Adrenal gland (tissue), 12 donors: ENCODE measurements around the gene PRKCE. TPM values are rescaled to one million over a fixed set of nuclear protein-coding genes. Genes with fewer than 3 reads are reported as not detected.

Experiments
- DNase-seq, 7 donors: peaks; one replicate each; pipeline ENCODE4 v3.0.0-alpha.2; 2019 to 2020
- H3K27ac ChIP-seq, 5 donors: fragments of 200-600 bp; sonication (generic) in 4 of 5; 1 replicate in 3 of 5; 2 replicates in 2 of 5; pipeline versions ENCODE4 v1.5.1 to v1.8.0; 2016 to 2020; ENCODE audit warnings: mild to moderate bottlenecking in 1 of 5
- H3K27me3 ChIP-seq: fragments of 200-600 bp; 2 replicates; pipeline ENCODE4 v1.8.0; 2021
- H3K36me3 ChIP-seq, 2 donors: fragments of 200-600 bp; replicated peaks in 1 of 2; 1 replicate in 1 of 2; 2 replicates in 1 of 2; pipeline versions ENCODE4 v1.5.1 to v1.8.0; 2018 to 2022
- H3K4me1 ChIP-seq, 2 donors: fragments of 200-600 bp; replicated peaks in 1 of 2; 1 replicate in 1 of 2; 2 replicates in 1 of 2; pipeline versions ENCODE4 v1.5.1 to v1.8.0; 2018 to 2021
- H3K4me3 ChIP-seq, 4 donors: fragments of 200-600 bp; sonication (generic) in 3 of 4; one replicate each; pipeline ENCODE4 v1.5.1; 2016 to 2018
- H3K9me3 ChIP-seq, 3 donors: fragments of 200-600 bp; sonication (generic) in 1 of 3; replicated peaks in 1 of 3; 1 replicate in 2 of 3; 2 replicates in 1 of 3; pipeline versions ENCODE4 v1.5.1 to v1.8.0; 2016 to 2021
- POLR2A ChIP-seq, 2 donors: fragments of 450-650 bp; IDR thresholded peaks; one replicate each; pipeline ENCODE4 v1.6.1; 2017; ENCODE audit warnings: antibody characterized with exemption in 2 of 2, mild to moderate bottlenecking in 2 of 2, moderate library complexity in 1 of 2
- WGBS, 4 donors: extraction: QIAGEN DNeasy Blood & Tissue Kit in 2 of 4; methylation state at CpG; one replicate each; pipeline versions ENCODE4 v1.1.5 to v1.1.7; 2013 to 2017; 5-methylcytosine and 5-hydroxymethylcytosine counted together
- intact Hi-C, 2 donors: fragments of 100-400 bp; cut with DNase I; formaldehyde crosslinking; loops; one replicate each; pipeline versions ENCODE4 v1.14.1 to v1.15.0; 2022 to 2023
- polyA plus RNA-seq, 3 donors: library from polyadenylated mRNA; stranded (reverse); fragments of 200-250 nt in 2 of 3; fragments of 350-450 nt in 1 of 3; fragmentation: Illumina TruSeq in 1 of 3; extraction: RNeasy Lipid Tissue Mini Kit (QIAGEN cat#74804) in 1 of 3; gene quantifications; one replicate each; pipeline ENCODE4 v1.2.3, GENCODE V29; 2013 to 2014
- total RNA-seq, 9 donors: library from RNA; depleted of rRNA in 4 of 9; stranded (reverse); fragments of >200 nt in 4 of 9; fragments of 120-200 nt in 1 of 9; fragmentation: NEBNext Ultra II Directional in 1 of 9; extraction: Animal tissue kit (Norgen Biotek cat#: 25700) in 1 of 9; gene quantifications; one replicate each; pipeline versions ENCODE4 v1.1.0 to v1.2.4, GENCODE V29; 2013 to 2023
- TF ChIP-seq, protein P1 (sequence below), 6 experiments: fragments of 450-650 bp in 4 of 6; fragments of 200-600 bp in 2 of 6; sonication (generic) in 1 of 6; IDR thresholded peaks; 1 replicate in 5 of 6; 2 replicates in 1 of 6; pipeline versions ENCODE4 v1.5.1 to v1.8.0; 2016 to 2021; ENCODE audit warnings: antibody characterized with exemption in 6 of 6, mild to moderate bottlenecking in 2 of 6, moderate library complexity in 1 of 6
- donor health status: healthy with polysubstance abuse.
- donor health status: Bipolar disorder and iron deficiency.
- donor health status: DM: yes; HTN: yes; CAD: no.
- donor health status: DM: no; HTN: no; CAD: no.
- donor health status: DM: no; HTN: no; CAD: no.
- donor health status: DM: yes; HTN: yes; CAD: no.

The PRKCE gene
- total and polyA plus RNA-seq, 12 donors: 1.9 to 19.2 (median 8.0) TPM

DNA sequence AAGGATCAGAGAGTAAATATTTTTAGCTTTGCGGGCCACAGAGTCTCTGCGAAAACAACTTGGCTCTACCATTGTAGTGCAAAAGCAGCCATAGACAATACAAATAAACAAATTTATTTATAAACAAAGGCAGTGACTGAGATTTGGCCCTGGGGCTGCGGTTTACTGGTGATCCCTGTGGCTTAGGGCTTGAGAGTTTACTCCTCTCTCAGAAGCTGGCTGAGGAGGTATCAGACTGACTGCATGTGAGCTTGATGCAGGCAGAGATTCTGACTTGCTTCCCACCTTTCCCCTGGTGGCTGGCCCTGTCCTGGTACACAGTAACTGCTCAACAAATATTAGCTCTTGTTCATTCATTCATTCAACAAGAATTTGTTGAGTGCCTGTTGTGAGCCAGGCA is 81.5 kb downstream of the PRKCE start:
- TF ChIP-seq POLR2A (IDR thresholded peaks at IDR 0.05): no peak
- TF ChIP-seq, protein P1, sequence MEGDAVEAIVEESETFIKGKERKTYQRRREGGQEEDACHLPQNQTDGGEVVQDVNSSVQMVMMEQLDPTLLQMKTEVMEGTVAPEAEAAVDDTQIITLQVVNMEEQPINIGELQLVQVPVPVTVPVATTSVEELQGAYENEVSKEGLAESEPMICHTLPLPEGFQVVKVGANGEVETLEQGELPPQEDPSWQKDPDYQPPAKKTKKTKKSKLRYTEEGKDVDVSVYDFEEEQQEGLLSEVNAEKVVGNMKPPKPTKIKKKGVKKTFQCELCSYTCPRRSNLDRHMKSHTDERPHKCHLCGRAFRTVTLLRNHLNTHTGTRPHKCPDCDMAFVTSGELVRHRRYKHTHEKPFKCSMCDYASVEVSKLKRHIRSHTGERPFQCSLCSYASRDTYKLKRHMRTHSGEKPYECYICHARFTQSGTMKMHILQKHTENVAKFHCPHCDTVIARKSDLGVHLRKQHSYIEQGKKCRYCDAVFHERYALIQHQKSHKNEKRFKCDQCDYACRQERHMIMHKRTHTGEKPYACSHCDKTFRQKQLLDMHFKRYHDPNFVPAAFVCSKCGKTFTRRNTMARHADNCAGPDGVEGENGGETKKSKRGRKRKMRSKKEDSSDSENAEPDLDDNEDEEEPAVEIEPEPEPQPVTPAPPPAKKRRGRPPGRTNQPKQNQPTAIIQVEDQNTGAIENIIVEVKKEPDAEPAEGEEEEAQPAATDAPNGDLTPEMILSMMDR (IDR thresholded peaks at IDR 0.05): no peak
- Histone ChIP-seq H3K27me3 (no peaks in the 10 kb centered on the region), H3K27ac (no peak overlapping the region), H3K4me3 (no peak overlapping the region), H3K36me3 (no peaks in the 10 kb centered on the region), H3K9me3 (no peaks in the 10 kb centered on the region), H3K4me1 (peaks cover 0 to under 1% of the 10 kb centered on the region in 2 donors)
- intact Hi-C loops: no loop called here
- DNase-seq: no peak
- 83 to 89% (median 87%) methylated on average over 3 of the region's 3 CpGs for WGBS, 4 donors

DNA sequence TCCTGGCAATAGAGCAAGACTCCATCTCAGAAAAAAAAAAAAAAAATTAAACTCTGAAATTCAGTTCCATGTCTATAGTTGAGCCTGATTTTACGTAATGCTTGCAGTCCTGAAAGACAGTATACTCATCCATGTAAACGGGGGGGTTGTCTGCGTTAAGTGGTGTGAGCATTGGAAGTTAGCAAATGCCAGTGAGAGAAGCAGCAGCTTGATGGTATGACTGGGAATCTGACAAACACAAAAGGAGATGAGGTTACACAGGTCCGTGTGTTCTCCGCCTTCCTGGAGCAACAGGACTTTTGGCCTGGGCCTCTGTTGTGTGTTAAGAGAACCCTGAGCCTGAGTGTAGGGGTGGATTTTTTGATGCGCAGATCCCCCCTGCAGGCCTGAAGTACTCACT is 82.9 kb downstream of the PRKCE start:
- no peak for TF ChIP-seq POLR2A (IDR thresholded peaks at IDR 0.05)
- TF ChIP-seq, protein P1 (IDR thresholded peaks at IDR 0.05): no peak
- H3K4me1 ChIP-seq: peaks cover 0 to 4% of the 10 kb centered on the region in 2 donors
- 90 to 97% (median 95%) methylated on average over 6 of the region's 6 CpGs for WGBS, 4 donors
- intact Hi-C loops: no loop called here
- H3K27ac ChIP-seq: no peak overlapping the region
- no peaks in the 10 kb centered on the region for H3K27me3 ChIP-seq
- H3K36me3 ChIP-seq: no peaks in the 10 kb centered on the region
- no peak for DNase-seq
- H3K9me3 ChIP-seq: no peaks in the 10 kb centered on the region
- H3K4me3 ChIP-seq: no peak overlapping the region

DNA sequence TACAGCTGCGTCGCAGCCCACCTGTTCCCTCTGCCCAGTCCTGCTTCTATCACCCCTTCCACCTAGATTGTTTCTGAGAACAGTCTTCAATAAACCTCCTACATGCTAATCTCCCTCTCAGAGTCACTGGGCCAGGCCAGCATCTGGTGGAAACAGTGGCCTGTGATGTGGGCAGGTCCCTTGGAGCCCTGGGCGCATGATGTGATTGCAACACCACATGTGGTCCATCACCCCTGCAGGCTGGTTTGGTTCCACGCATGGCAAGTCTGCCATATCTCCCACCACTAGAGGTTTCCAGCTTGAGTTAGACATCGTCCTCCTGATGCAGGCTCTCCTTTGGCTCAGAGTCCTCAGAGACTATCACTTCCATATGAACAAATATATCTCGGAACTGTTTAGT is 83.5 kb downstream of the PRKCE start:
- TF ChIP-seq POLR2A (IDR thresholded peaks at IDR 0.05): no peak
- TF ChIP-seq, protein P1 (IDR thresholded peaks at IDR 0.05): no peak
- Histone ChIP-seq H3K4me1 (peaks cover 0 to 4% of the 10 kb centered on the region in 2 donors), H3K27me3 (no peaks in the 10 kb centered on the region), H3K27ac (no peak overlapping the region), H3K4me3 (no peak overlapping the region), H3K36me3 (no peaks in the 10 kb centered on the region), H3K9me3 (no peaks in the 10 kb centered on the region)
- DNase-seq: no peak
- intact Hi-C loops: no loop called here
- WGBS, 4 donors: 84 to 97% (median 89%) methylated on average over 6 of the region's 6 CpGs

DNA sequence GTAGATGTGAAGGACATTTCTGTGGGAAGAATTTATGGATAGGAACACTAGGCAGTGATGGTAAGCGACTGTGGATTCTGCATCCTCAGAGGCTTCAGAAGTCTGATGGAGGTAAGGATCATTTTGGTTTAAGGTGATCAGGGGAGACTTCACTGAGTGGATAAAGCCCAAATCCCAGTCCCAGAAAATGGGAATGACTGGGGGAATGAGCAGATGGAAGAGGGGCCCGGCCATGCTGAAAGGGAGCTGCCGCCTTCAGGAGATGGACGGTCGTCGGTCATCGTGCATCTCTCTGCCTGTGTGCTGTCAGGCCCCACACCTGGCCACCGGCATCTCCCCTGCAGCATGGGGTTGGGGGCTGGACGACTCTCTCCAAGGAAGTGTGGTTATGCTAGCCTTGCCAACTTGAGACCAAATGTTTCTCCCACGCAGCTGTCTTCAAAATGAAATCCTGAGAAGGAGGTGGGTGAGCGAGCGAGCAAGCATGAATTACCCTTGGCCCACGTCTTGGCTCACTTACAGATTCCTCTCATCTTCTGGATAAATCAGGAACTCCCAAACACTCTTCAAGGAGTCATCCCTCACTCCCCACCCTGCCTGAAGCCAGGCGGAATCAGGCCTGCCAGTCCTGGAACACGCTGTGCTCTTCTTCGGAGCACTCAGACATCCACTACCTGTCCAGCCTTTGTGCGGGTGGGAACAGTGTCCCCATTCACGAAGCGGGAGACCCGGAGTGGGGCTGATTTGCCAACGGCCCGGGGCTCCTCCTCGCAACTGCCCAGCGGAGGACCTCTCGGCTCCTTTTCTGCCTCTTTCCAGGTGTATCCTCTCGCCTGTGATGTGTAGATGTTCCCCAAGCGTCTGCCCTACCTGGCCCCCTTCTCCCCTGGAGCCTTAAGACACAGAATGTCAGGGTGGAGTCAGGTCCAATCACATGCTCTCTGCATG is 85.6 kb downstream of the PRKCE start:
- DNase-seq: no peak
- no peak for TF ChIP-seq POLR2A (IDR thresholded peaks at IDR 0.05)
- TF ChIP-seq, protein P1 (IDR thresholded peaks at IDR 0.05): no peak
- no peak overlapping the region for H3K27ac ChIP-seq

More for the DNA sequence above, 85.6 kb downstream of the PRKCE start:
- Histone ChIP-seq H3K36me3 (no peaks in the 10 kb centered on the region), H3K4me3 (no peak overlapping the region), H3K4me1 (peaks cover 0 to 4% of the 10 kb centered on the region in 2 donors), H3K9me3 (no peaks in the 10 kb centered on the region), H3K27me3 (no peaks in the 10 kb centered on the region)
- intact Hi-C loops: no loop called here
- WGBS, 4 donors: 93 to 95% (median 95%) methylated on average over 17 to 27 of the region's 27 CpGs
